ENCODE results near the gene SNX20. TPM values are rescaled to one million over a fixed set of nuclear protein-coding genes. Genes with fewer than 3 reads are reported as not detected.

SNX20 gene
- total and polyA plus RNA-seq, 2 donors (not counting 3 experiments of a cell fraction or from before 2014, with no cell fraction given) = not detected

DNA sequence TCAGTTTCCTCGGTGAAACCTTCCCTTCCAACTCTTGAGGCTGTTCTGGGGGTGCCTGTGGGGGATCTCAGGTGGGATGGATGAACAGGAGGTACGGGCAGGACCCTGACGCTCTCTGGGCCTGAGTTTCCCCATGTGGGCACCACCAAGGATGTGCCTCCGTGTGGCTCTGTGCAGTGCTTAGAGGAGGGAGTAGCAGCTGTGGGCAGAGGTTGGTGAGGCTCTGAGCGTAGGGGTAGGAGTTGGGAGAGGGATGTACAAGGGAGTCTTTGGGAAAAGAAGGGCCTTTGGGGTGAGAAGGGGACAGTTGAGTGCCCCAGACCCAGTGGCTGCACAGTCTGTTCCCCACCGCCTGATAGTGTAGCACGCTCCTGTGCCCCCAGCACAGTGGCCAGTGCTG lies 59.1 kb downstream of the SNX20 start:
- intact Hi-C loops (cut with micrococcal nuclease) = no loop called here

More for the DNA sequence above, 59.1 kb downstream of the SNX20 start:
- no peak for FAIRE-seq
- dilution Hi-C loops (cut with MboI; ENCODE audit: extremely low pct_ligation_motif_present, low sequenced_read_pairs) = no loop called here
- Histone ChIP-seq H3K79me2 (ENCODE audit: control insufficient read depth, insufficient read depth, low read length) (no peaks in the 10 kb centered on the region), H3K4me3 (replicated peaks in 1 of 3; ENCODE audit: insufficient read depth in 1 of 3, low read depth in 1 of 3, low read length in 3 of 3) (no peak overlapping the region), H3K9ac (replicated peaks; ENCODE audit: extremely low read depth, insufficient read depth, low read length) (no peak overlapping the region), H3K9me3 (replicated peaks; ENCODE audit: control insufficient read depth, insufficient read depth, low read length) (no peaks in the 10 kb centered on the region), H2AFZ (ENCODE audit: low read depth, low read length) (no peak overlapping the region), H3K9me1 (replicated peaks; ENCODE audit: control insufficient read depth, extremely low read depth, insufficient read depth, low read length) (no peaks in the 10 kb centered on the region), H3K36me3 (ENCODE audit: control insufficient read depth in 2 of 2, extremely low read depth in 1 of 2, insufficient read depth in 2 of 2, low read length in 2 of 2) (no peaks in the 10 kb centered on the region), H3K4me1 (ENCODE audit: control insufficient read depth, extremely low read depth, insufficient read depth, low read length) (no peaks in the 10 kb centered on the region), H3K4me2 (ENCODE audit: insufficient read depth, low read length) (no peak overlapping the region), H3K27me3 (ENCODE audit: control insufficient read depth in 2 of 2, insufficient read depth in 2 of 2, low read length in 2 of 2) (no peaks in the 10 kb centered on the region), H4K20me1 (replicated peaks; ENCODE audit: control insufficient read depth, extremely low read depth, insufficient read depth, low read length) (no peaks in the 10 kb centered on the region), H3K27ac (ENCODE audit: insufficient read depth, low read depth, low read length) (no peak overlapping the region)
- TF ChIP-seq, protein P1, sequence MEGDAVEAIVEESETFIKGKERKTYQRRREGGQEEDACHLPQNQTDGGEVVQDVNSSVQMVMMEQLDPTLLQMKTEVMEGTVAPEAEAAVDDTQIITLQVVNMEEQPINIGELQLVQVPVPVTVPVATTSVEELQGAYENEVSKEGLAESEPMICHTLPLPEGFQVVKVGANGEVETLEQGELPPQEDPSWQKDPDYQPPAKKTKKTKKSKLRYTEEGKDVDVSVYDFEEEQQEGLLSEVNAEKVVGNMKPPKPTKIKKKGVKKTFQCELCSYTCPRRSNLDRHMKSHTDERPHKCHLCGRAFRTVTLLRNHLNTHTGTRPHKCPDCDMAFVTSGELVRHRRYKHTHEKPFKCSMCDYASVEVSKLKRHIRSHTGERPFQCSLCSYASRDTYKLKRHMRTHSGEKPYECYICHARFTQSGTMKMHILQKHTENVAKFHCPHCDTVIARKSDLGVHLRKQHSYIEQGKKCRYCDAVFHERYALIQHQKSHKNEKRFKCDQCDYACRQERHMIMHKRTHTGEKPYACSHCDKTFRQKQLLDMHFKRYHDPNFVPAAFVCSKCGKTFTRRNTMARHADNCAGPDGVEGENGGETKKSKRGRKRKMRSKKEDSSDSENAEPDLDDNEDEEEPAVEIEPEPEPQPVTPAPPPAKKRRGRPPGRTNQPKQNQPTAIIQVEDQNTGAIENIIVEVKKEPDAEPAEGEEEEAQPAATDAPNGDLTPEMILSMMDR (IDR thresholded peaks at IDR 0.05; ENCODE audit: extremely low read depth in 1 of 2, insufficient read depth in 1 of 2, low read depth in 1 of 2, low read length in 2 of 2) = no peak
- TF ChIP-seq JUN (IDR thresholded peaks at IDR 0.05; ENCODE audit: borderline replicate concordance, insufficient read depth, insufficient read length, low read depth) = no peak
- no peak for TF ChIP-seq MYC (IDR thresholded peaks at IDR 0.05; ENCODE audit: low read depth, low read length)
- no peak for TF ChIP-seq GATA2 (IDR thresholded peaks at IDR 0.05; ENCODE audit: insufficient read depth, insufficient read length, low read depth, low read length)
- POLR2A ChIA-PET = no interaction called here
- CTCF ChIA-PET = interaction anchor here (1.7 kb wide), 1 partner anchor 184 kb away, joined by 4 read pairs; no protein-coding TSS in a partner anchor
- BruUV-seq (replicated peaks) = no TSS peak
- DNase-seq (ENCODE audit: low read depth, low spot score) = no peak

Other genes with a start within 250 kb of the SNX20 start
- 0.32 TPM in 1 of 2 replicates, not detected in the other for gene NKD1, start 132.9 kb downstream of the SNX20 start, total RNA-seq
- not detected in 2 replicates for gene NKD1, start 132.9 kb downstream of the SNX20 start, polyA plus RNA-seq
- gene NOD2, start 12.3 kb upstream of the SNX20 start, total RNA-seq = 0.58 TPM in 1 of 2 replicates, not detected in the other
- 0.03 and 0.07 TPM in 2 replicates for gene NOD2, start 12.3 kb upstream of the SNX20 start, polyA plus RNA-seq
- gene CYLD, start 60.8 kb upstream of the SNX20 start, total RNA-seq = 21.5 and 22.2 TPM in 2 replicates
- 7.2 and 7.4 TPM in 2 replicates for gene CYLD, start 60.8 kb upstream of the SNX20 start, polyA plus RNA-seq